SK-MEL-5 (cell line): Measurements from ENCODE around the gene C11orf86. TPM values are rescaled to one million over a fixed set of nuclear protein-coding genes. Genes with fewer than 3 reads are reported as not detected.
"Not testable (repeated sequence)": the region's sequence is repeated elsewhere in the genome, so short reads cannot be mapped to it uniquely, and the experiment has no call there.

Experiments used
- DNase-seq: peaks from one replicate; pipeline ENCODE4 v3.0.0-alpha.2; 2016; ENCODE audit warnings: low read depth, low spot score
- in situ Hi-C: cut with HindIII; loops from 2 replicates; pipeline ENCODE4 v1.10.0; 2016; ENCODE audit warnings: low sequenced_read_pairs, high pct_unique_total_duplicates, low pct_unique_long_range_greater_than_20kb
- total RNA-seq: library from RNA; depleted of rRNA; stranded (reverse); fragments of >200 nt; shearing (Covaris generic); gene quantifications from 2 replicates; pipeline ENCODE4 v1.2.3, GENCODE V29; 2014

C11orf86 gene
- total RNA-seq, 1 experiment from 2014 or later = not detected

GRCh38 chr11:66961691-66962213, 13.4 kb upstream of the C11orf86 start:
- DNase-seq, in situ Hi-C loops: not testable (repeated sequence)

- in situ Hi-C loops = no loop called here
- DNase-seq = no peak
Measured at GRCh38 chr11:66962247-66962646, 12.9 kb upstream of the C11orf86 start.

- in situ Hi-C loops = no loop called here
- DNase-seq = no peak
Measured at GRCh38 chr11:66962801-66963200, 12.3 kb upstream of the C11orf86 start.

GRCh38 chr11:66964495-66964894, 10.6 kb upstream of the C11orf86 start:
- DNase-seq = no peak
- in situ Hi-C loops = no loop called here

- no peak for DNase-seq
- in situ Hi-C loops = no loop called here
Measured at GRCh38 chr11:66966351-66966750, 8.8 kb upstream of the C11orf86 start.

- DNase-seq = no peak
- in situ Hi-C loops = no loop called here
Measured at GRCh38 chr11:66967670-66968425, 7.3 kb upstream of the C11orf86 start.

GRCh38 chr11:66969584-66970225, 5.4 kb upstream of the C11orf86 start:
- DNase-seq = no peak
- in situ Hi-C loops = no loop called here

GRCh38 chr11:66970371-66970806, 4.7 kb upstream of the C11orf86 start:
- in situ Hi-C loops = no loop called here

GRCh38 chr11:66970807-66971442, 4.2 kb upstream of the C11orf86 start:
- in situ Hi-C loops = no loop called here
- DNase-seq = peak; percentile 82

More at GRCh38 chr11:66970371-66970806, 4.7 kb upstream of the C11orf86 start:
- DNase-seq = no peak

- no peak for DNase-seq
- in situ Hi-C loops = no loop called here
Measured at GRCh38 chr11:66971488-66971887, 3.6 kb upstream of the C11orf86 start.

GRCh38 chr11:66973956-66974580, 1.0 kb upstream of the C11orf86 start:
- no peak for DNase-seq
- in situ Hi-C loops = no loop called here

- in situ Hi-C loops = no loop called here
- DNase-seq = no peak
Measured at GRCh38 chr11:66975405-66976027, 412 bp downstream of the C11orf86 start.

- in situ Hi-C loops = no loop called here
- peak; percentile 38 for DNase-seq
Measured at GRCh38 chr11:66976028-66976467, 944 bp downstream of the C11orf86 start.

GRCh38 chr11:66976925-66977324, 1.8 kb downstream of the C11orf86 start:
- no peak for DNase-seq
- in situ Hi-C loops = no loop called here

- no peak for DNase-seq
- in situ Hi-C loops = no loop called here
Measured at GRCh38 chr11:66978229-66978628, 3.1 kb downstream of the C11orf86 start.

- in situ Hi-C loops = no loop called here
- no peak for DNase-seq
Measured at GRCh38 chr11:66978717-66979116, 3.6 kb downstream of the C11orf86 start.

GRCh38 chr11:66979336-66979980, 4.4 kb downstream of the C11orf86 start:
- DNase-seq = no peak
- in situ Hi-C loops = no loop called here
